22Rv1 (cell line): ENCODE measurements around the gene ISG20L2.

Experiments
- CTCF ChIP-seq: fragments of 450-650 bp; IDR thresholded peaks from 2 replicates; pipeline ENCODE4 v1.5.1; 2017; ENCODE audit warnings: mild to moderate bottlenecking
- ZFX ChIP-seq: fragments of 450-650 bp; IDR thresholded peaks from 2 replicates; pipeline ENCODE4 v1.6.1; 2017; ENCODE audit warnings: antibody characterized with exemption, borderline replicate concordance

GRCh38 chr1:156711011-156711817, 17.4 kb downstream of the ISG20L2 start:
- no peak for TF ChIP-seq CTCF
- TF ChIP-seq ZFX = no peak
